ENCODE results near the gene NLRX1. TPM values are rescaled to one million over a fixed set of nuclear protein-coding genes. Genes with fewer than 3 reads are reported as not detected.

Gene NLRX1
- total and polyA plus RNA-seq, 2 donors (not counting 1 experiment from before 2014, with no cell fraction given), result 6.6 to 21.3 TPM

DNA sequence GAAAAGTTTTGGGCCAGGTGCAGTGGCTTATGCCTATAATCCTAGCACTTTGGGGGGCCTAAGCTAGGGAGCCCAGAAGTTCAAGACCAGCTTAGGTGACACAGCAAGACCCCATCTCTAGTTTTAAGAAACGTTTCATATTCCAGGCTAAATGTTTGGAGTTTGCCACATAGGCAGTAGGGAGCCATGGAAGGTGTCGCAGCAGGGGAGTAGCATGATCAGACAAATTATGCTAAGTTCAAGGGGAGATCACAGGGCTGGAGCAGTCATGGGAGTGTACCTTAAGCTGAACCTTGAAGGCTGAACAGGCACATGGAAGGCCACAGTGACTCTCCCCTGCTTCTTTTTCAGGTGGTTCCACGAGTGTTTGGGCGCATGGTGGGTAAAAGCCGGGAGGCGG is 10.8 kb downstream of the NLRX1 start:
- Histone ChIP-seq H3K36me3 (ENCODE audit: control insufficient read depth, insufficient read depth, low read length) (peaks cover 5% of the 10 kb centered on the region), H3K9ac (ENCODE audit: insufficient read depth, low read length) (no peak overlapping the region), H3K4me3 (replicated peaks in 1 of 4; ENCODE audit: control extremely low read depth in 1 of 4, insufficient read depth in 1 of 4, low read depth in 3 of 4, low read length in 4 of 4) (no peak overlapping the region), H4K20me1 (ENCODE audit: control insufficient read depth, extremely low read depth, insufficient read depth, low read length) (no peaks in the 10 kb centered on the region), H2AFZ (ENCODE audit: low read length) (no peak overlapping the region), H3K79me2 (ENCODE audit: control insufficient read depth, insufficient read depth, low read length) (no peaks in the 10 kb centered on the region), H3K4me1 (ENCODE audit: control insufficient read depth, extremely low read depth, insufficient read depth, low read length) (no peaks in the 10 kb centered on the region), H3K9me3 (ENCODE audit: control insufficient read depth, insufficient read depth, low read depth, low read length) (no peaks in the 10 kb centered on the region), H3K27me3 (ENCODE audit: control insufficient read depth, insufficient read depth, low read length) (no peaks in the 10 kb centered on the region), H3K4me2 (ENCODE audit: extremely low read depth, insufficient read depth, low read length) (no peak overlapping the region), H3K27ac (ENCODE audit: insufficient read depth, low read length) (no peak overlapping the region)
- TF ChIP-seq EZH2 (IDR thresholded peaks at IDR 0.05; ENCODE audit: low read length, missing control alignments), result no peak
- TF ChIP-seq, protein P1, sequence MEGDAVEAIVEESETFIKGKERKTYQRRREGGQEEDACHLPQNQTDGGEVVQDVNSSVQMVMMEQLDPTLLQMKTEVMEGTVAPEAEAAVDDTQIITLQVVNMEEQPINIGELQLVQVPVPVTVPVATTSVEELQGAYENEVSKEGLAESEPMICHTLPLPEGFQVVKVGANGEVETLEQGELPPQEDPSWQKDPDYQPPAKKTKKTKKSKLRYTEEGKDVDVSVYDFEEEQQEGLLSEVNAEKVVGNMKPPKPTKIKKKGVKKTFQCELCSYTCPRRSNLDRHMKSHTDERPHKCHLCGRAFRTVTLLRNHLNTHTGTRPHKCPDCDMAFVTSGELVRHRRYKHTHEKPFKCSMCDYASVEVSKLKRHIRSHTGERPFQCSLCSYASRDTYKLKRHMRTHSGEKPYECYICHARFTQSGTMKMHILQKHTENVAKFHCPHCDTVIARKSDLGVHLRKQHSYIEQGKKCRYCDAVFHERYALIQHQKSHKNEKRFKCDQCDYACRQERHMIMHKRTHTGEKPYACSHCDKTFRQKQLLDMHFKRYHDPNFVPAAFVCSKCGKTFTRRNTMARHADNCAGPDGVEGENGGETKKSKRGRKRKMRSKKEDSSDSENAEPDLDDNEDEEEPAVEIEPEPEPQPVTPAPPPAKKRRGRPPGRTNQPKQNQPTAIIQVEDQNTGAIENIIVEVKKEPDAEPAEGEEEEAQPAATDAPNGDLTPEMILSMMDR (conservative IDR thresholded peaks at IDR 0.05 in 1 of 2, IDR thresholded peaks at IDR 0.05 in 1 of 2; ENCODE audit: low read depth in 1 of 2, low read length in 2 of 2), result no peak
- DNase-seq (ENCODE audit: low read depth in 2 of 2), result no peak

- H2AFZ ChIP-seq (ENCODE audit: low read length), result no peak overlapping the region
- H3K4me2 ChIP-seq (ENCODE audit: extremely low read depth, insufficient read depth, low read length), result no peak overlapping the region
- no peaks in the 10 kb centered on the region for H3K79me2 ChIP-seq (ENCODE audit: control insufficient read depth, insufficient read depth, low read length)
- H4K20me1 ChIP-seq (ENCODE audit: control insufficient read depth, extremely low read depth, insufficient read depth, low read length), result no peaks in the 10 kb centered on the region
- H3K27me3 ChIP-seq (ENCODE audit: control insufficient read depth, insufficient read depth, low read length), result no peaks in the 10 kb centered on the region
- TF ChIP-seq, protein P1 (conservative IDR thresholded peaks at IDR 0.05 in 1 of 2, IDR thresholded peaks at IDR 0.05 in 1 of 2; ENCODE audit: low read depth in 1 of 2, low read length in 2 of 2), result no peak
- no peak for TF ChIP-seq EZH2 (IDR thresholded peaks at IDR 0.05; ENCODE audit: low read length, missing control alignments)
- H3K27ac ChIP-seq (ENCODE audit: insufficient read depth, low read length), result no peak overlapping the region
- DNase-seq (ENCODE audit: low read depth in 2 of 2), result no peak
- H3K9ac ChIP-seq (ENCODE audit: insufficient read depth, low read length), result no peak overlapping the region
- no peaks in the 10 kb centered on the region for H3K4me1 ChIP-seq (ENCODE audit: control insufficient read depth, extremely low read depth, insufficient read depth, low read length)
- no peak overlapping the region for H3K4me3 ChIP-seq (replicated peaks in 1 of 4; ENCODE audit: control extremely low read depth in 1 of 4, insufficient read depth in 1 of 4, low read depth in 3 of 4, low read length in 4 of 4)
- H3K36me3 ChIP-seq (ENCODE audit: control insufficient read depth, insufficient read depth, low read length), result peaks cover 2% of the 10 kb centered on the region
- no peaks in the 10 kb centered on the region for H3K9me3 ChIP-seq (ENCODE audit: control insufficient read depth, insufficient read depth, low read depth, low read length)
These were observed 11.5 kb downstream of the NLRX1 start for GRCh38 chr11:119179983-119180382.

GRCh38 chr11:119180729-119181676 is 12.5 kb downstream of the NLRX1 start:
- H3K9ac ChIP-seq (ENCODE audit: insufficient read depth, low read length), result no peak overlapping the region
- TF ChIP-seq, protein P1 (conservative IDR thresholded peaks at IDR 0.05 in 1 of 2, IDR thresholded peaks at IDR 0.05 in 1 of 2; ENCODE audit: low read depth in 1 of 2, low read length in 2 of 2), result no peak
- TF ChIP-seq EZH2 (IDR thresholded peaks at IDR 0.05; ENCODE audit: low read length, missing control alignments), result no peak
- no peaks in the 10 kb centered on the region for H3K79me2 ChIP-seq (ENCODE audit: control insufficient read depth, insufficient read depth, low read length)
- no peak overlapping the region for H2AFZ ChIP-seq (ENCODE audit: low read length)
- H4K20me1 ChIP-seq (ENCODE audit: control insufficient read depth, extremely low read depth, insufficient read depth, low read length), result no peaks in the 10 kb centered on the region
- peaks cover 2% of the 10 kb centered on the region for H3K36me3 ChIP-seq (ENCODE audit: control insufficient read depth, insufficient read depth, low read length)
- no peaks in the 10 kb centered on the region for H3K4me1 ChIP-seq (ENCODE audit: control insufficient read depth, extremely low read depth, insufficient read depth, low read length)
- no peak overlapping the region for H3K27ac ChIP-seq (ENCODE audit: insufficient read depth, low read length)
- H3K9me3 ChIP-seq (ENCODE audit: control insufficient read depth, insufficient read depth, low read depth, low read length), result no peaks in the 10 kb centered on the region
- H3K4me2 ChIP-seq (ENCODE audit: extremely low read depth, insufficient read depth, low read length), result no peak overlapping the region
- no peak overlapping the region for H3K4me3 ChIP-seq (replicated peaks in 1 of 4; ENCODE audit: control extremely low read depth in 1 of 4, insufficient read depth in 1 of 4, low read depth in 3 of 4, low read length in 4 of 4)
- DNase-seq (ENCODE audit: low read depth in 2 of 2), result no peak
- H3K27me3 ChIP-seq (ENCODE audit: control insufficient read depth, insufficient read depth, low read length), result no peaks in the 10 kb centered on the region
